Karpas-422 (cell line): ENCODE measurements around the gene FAM3B. TPM values are rescaled to one million over a fixed set of nuclear protein-coding genes. Genes with fewer than 3 reads are reported as not detected.

Experiments
- DNase-seq: peaks from one replicate; pipeline ENCODE4 v3.0.0-alpha.2; 2015
- H2AFZ ChIP-seq: fragments of 200-600 bp; sonication (generic); 2 replicates; pipeline ENCODE4 v1.6.1; 2014; ENCODE audit warnings: antibody characterized with exemption, low read length, mixed read lengths
- H3K27ac ChIP-seq: fragments of 200-600 bp; sonication (generic); 2 replicates; pipeline ENCODE4 v1.5.1; 2014; ENCODE audit warnings: mild to moderate bottlenecking, low read length, moderate library complexity
- H3K27me3 ChIP-seq: fragments of 200-600 bp; sonication (generic); 2 replicates; pipeline ENCODE4 v1.6.1; 2014; ENCODE audit warnings: low read length, mixed read lengths
- H3K36me3 ChIP-seq: fragments of 200-600 bp; sonication (generic); 2 replicates; pipeline ENCODE4 v1.6.1; 2014; ENCODE audit warnings: low read length, mixed read lengths; ENCODE audit not compliant: insufficient read depth
- H3K4me1 ChIP-seq: fragments of 200-600 bp; sonication (generic); 2 replicates; pipeline ENCODE4 v1.6.1; 2014; ENCODE audit warnings: mild to moderate bottlenecking, low read length, mixed read lengths
- H3K4me2 ChIP-seq: fragments of 200-600 bp; sonication (generic); 2 replicates; pipeline ENCODE4 v1.6.1; 2014; ENCODE audit warnings: low read length, low read depth, mild to moderate bottlenecking; ENCODE audit not compliant: poor library complexity, severe bottlenecking
- H3K4me3 ChIP-seq: fragments of 200-600 bp; sonication (generic); 2 replicates; pipeline ENCODE4 v1.5.1; 2014; ENCODE audit warnings: mild to moderate bottlenecking, antibody characterized with exemption, low read length, mixed read lengths
- H3K79me2 ChIP-seq: fragments of 200-600 bp; sonication (generic); 2 replicates; pipeline ENCODE4 v1.6.1; 2014; ENCODE audit warnings: mild to moderate bottlenecking, low read length, mixed read lengths
- H3K9ac ChIP-seq: fragments of 200-600 bp; sonication (generic); 2 replicates; pipeline ENCODE4 v1.6.0; 2014; ENCODE audit warnings: low read length
- H3K9me2 ChIP-seq: fragments of 200-600 bp; sonication (generic), shearing (Covaris generic); replicated peaks from 2 replicates; pipeline ENCODE4 v1.6.0; 2014; ENCODE audit warnings: mild to moderate bottlenecking, low read length, moderate library complexity; ENCODE audit not compliant: insufficient read depth
- H3K9me3 ChIP-seq: fragments of 300-700, 200-600 bp; sonication (generic); 2 replicates; pipeline ENCODE4 v1.6.1; 2014; ENCODE audit warnings: low read length, mixed read lengths
- H4K20me1 ChIP-seq: fragments of 200-600 bp; sonication (generic); 2 replicates; pipeline ENCODE4 v1.6.1; 2014; ENCODE audit warnings: mild to moderate bottlenecking, antibody characterized with exemption, low read length, low read depth; ENCODE audit not compliant: insufficient read depth
- total RNA-seq: library from RNA; depleted of rRNA; stranded (reverse); fragments of >200 nt; shearing (Covaris generic); gene quantifications from 2 replicates; pipeline ENCODE4 v1.2.3, GENCODE V29; 2014; ENCODE audit warnings: low replicate concordance

Gene FAM3B
- total RNA-seq, 1 experiment from 2014 or later: not detected

DNA sequence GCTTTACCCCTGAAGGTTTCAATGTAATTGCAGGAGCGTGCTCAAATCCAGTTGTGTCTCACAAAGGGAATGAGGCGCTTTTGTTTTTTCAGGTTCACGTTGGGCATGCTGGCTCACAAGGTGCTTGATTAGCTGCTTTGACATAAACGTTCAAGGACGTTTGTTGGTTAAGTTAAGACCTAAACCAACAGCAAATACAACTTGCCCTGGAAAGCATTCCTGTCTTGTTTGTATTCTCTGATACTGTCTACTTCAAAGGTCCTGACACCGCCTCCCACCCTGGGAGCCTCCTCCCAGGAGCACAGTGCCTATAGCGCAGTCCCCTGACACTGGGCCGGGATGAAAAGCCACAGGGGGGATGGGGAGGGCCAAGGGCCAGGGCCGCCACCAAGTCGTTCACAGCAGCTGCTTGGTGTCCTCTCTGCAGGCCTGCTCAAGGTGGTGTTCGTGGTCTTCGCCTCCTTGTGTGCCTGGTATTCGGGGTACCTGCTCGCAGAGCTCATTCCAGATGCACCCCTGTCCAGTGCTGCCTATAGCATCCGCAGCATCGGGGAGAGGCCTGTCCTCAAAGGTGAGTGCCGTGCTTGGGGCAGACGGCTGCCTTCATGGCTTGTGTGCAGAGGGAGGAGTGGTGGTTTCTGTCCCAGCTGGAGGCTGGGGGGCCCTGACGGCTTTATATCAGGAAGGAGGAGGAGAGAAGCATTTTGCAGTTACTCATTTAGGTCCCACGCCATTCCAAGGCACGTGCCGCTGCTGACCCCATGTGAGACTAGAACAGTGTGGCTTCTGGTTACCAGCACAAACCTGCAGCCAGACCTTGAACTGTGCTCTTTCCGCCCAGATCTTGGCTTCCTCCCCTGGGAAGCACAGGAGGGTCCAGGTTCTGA, 6.1 kb downstream of the FAM3B start:
- no peak for DNase-seq
- H3K9me3 ChIP-seq: no peaks in the 10 kb centered on the region
- H2AFZ ChIP-seq: no peak overlapping the region

DNA sequence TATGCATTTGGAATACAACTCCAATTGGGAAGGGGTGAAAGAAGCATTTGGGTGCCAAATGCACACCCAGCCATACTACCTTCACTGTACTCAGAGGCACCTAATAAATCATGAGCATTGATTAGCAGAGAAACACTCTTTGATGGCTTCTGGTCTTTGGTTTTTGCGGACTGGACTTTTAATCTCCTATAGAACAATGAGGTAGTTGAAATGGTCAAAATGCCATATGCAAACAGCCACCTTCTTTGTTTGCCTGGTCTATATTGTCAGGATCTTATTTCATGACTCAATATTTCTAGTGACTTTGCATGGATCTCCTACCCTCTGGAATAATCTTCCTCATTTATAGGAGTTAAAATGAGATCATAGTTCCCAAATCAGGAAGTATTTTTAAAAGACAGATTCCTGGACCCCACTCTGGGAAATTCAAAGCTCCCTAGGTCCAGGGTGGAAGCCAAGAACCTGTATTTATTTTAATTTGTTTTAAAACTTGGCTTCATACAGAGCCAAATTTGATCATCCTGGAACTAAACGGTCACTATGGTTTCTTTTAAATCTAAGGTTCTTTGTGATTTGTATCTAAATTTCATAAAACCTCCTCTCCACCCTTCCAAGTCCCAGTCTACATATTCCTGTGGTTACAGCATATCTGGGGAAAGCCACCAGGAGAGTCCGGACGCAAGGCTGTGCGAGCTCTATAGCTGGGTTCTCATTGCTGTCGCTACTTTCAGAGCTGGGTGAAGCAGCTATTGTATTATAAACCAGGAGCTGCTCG, 8.7 kb downstream of the FAM3B start:
- no peak overlapping the region for H3K9ac ChIP-seq
- no peak for DNase-seq

More for the DNA sequence above, 6.1 kb downstream of the FAM3B start:
- Histone ChIP-seq H3K79me2 (no peaks in the 10 kb centered on the region), H3K4me3 (no peak overlapping the region), H3K27me3 (no peaks in the 10 kb centered on the region), H3K27ac (no peak overlapping the region), H3K9me2 (no peaks in the 10 kb centered on the region), H3K9ac (no peak overlapping the region), H3K36me3 (no peaks in the 10 kb centered on the region), H3K4me2 (no peak overlapping the region), H3K4me1 (no peaks in the 10 kb centered on the region), H4K20me1 (no peaks in the 10 kb centered on the region)

DNA sequence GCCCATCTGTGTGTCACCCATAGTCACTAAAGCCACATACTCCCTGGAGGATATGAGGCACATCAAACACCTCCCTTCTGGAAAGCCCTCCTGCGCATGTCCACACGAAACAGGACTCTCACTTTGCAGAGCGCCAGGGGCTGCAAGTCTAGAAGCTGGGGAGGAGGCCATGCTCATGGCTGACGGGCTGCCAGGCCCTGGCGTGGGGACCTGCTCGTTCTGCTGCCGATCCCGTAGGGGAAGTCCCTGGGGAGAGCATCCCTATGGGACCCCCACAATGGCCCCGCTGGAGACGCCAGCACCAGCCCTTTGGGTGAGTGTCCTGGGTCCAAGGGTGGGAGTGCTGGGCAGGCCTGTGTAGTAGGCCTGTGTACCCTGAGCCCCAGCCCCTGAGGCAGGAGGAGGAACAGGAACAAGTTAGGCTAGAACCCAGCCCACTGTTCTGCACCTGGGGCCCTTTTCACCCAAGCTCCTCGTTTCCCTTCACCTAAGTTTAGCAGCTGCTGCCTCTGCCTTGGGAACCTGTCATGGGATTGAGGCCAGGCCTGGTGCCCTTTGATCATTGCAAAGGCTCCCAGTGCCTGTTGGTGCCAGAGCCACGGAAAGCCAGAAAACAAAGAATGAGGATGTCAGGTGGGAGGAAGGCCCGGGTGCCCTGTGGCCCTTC, 9.9 kb downstream of the FAM3B start:
- no peaks in the 10 kb centered on the region for H4K20me1 ChIP-seq
- H3K9me3 ChIP-seq: no peaks in the 10 kb centered on the region
- H3K27me3 ChIP-seq: no peaks in the 10 kb centered on the region
- H3K27ac ChIP-seq: no peak overlapping the region
- H2AFZ ChIP-seq: no peak overlapping the region
- H3K4me3 ChIP-seq: no peak overlapping the region
- DNase-seq: no peak
- no peaks in the 10 kb centered on the region for H3K9me2 ChIP-seq
- no peak overlapping the region for H3K4me2 ChIP-seq
- no peak overlapping the region for H3K9ac ChIP-seq
- H3K79me2 ChIP-seq: no peaks in the 10 kb centered on the region
- H3K4me1 ChIP-seq: no peaks in the 10 kb centered on the region
- no peaks in the 10 kb centered on the region for H3K36me3 ChIP-seq

More for the DNA sequence above, 8.7 kb downstream of the FAM3B start:
- H3K4me2 ChIP-seq: no peak overlapping the region
- H3K9me3 ChIP-seq: no peaks in the 10 kb centered on the region
- no peak overlapping the region for H2AFZ ChIP-seq
- no peaks in the 10 kb centered on the region for H4K20me1 ChIP-seq
- H3K4me1 ChIP-seq: no peaks in the 10 kb centered on the region
- no peaks in the 10 kb centered on the region for H3K27me3 ChIP-seq
- H3K9me2 ChIP-seq: no peaks in the 10 kb centered on the region
- H3K4me3 ChIP-seq: no peak overlapping the region
- H3K79me2 ChIP-seq: no peaks in the 10 kb centered on the region
- H3K27ac ChIP-seq: no peak overlapping the region
- no peaks in the 10 kb centered on the region for H3K36me3 ChIP-seq

DNA sequence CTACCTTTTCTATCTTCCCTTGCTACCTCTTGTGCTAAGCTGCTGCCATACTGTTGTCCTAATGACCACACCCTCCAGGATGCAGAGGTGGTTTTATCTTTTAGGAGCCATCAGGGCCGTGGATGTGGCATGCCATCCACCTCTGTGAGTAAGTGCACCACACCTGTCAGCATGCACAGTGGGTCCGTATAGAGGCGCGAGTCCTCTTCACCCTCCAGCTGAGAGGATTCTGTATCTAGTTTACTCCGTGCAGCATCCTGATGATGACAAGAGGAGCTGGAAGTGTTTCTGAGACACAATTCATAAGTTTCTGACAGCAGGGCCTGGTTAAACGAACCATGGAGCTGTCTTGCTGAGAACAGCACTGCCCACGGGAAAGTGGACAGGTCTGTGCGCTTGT, 11.2 kb downstream of the FAM3B start:
- no peak for DNase-seq
- Histone ChIP-seq H3K4me3 (no peak overlapping the region), H4K20me1 (no peaks in the 10 kb centered on the region), H3K4me1 (no peaks in the 10 kb centered on the region), H3K9ac (no peak overlapping the region), H3K4me2 (no peak overlapping the region), H3K27me3 (no peaks in the 10 kb centered on the region), H3K36me3 (no peaks in the 10 kb centered on the region), H3K9me2 (no peaks in the 10 kb centered on the region), H3K9me3 (no peaks in the 10 kb centered on the region), H2AFZ (no peak overlapping the region), H3K27ac (no peak overlapping the region), H3K79me2 (no peaks in the 10 kb centered on the region)

DNA sequence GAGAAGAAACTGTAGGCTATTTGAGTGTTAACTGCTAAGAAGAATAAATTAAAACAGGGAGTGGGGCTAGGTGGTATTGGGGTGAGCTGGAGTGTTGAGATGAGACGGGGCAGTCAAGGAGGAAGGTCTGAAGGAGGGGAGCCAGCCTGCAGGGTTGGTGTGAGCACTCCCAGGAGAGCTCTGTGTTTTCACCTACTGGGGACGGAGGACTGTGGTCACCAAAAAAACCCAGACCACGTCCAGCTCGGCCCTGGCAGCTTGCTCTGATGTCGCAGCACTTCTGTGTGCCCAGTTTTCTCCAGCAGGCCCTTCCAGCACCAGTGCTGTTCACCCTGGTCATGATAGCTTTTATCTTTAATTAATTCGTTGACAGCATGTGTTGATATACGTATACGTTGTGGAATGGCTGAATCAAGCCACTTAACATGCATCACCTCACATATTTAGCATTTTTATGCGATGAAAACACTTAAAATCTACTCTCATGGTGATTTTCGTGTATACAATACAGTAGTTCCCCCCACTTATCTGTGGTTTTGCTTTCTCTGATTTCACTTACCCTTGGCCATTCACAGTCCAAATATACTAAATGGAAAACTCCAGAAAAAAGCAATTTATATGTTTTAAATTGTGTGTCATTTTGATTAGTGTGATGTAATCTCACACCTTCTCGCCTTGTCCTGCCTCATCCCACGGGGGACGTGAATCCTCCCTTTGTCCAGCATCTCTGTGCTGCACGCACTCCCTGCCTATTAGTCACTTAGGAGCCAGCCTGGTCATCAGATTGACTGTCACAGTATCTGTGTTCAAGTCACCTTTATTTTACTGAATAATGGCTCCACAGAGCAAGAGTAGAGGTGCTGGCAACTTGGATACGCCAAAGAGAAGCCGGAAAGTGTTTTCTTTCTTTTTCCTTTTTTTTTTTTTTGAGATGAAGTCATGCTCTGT, 12.3 kb downstream of the FAM3B start:
- no peak for DNase-seq
- H3K4me1 ChIP-seq: no peaks in the 10 kb centered on the region
- H3K9ac ChIP-seq: no peak overlapping the region
- H3K27me3 ChIP-seq: no peaks in the 10 kb centered on the region
- no peak overlapping the region for H2AFZ ChIP-seq
- no peaks in the 10 kb centered on the region for H4K20me1 ChIP-seq
- no peak overlapping the region for H3K4me2 ChIP-seq
- no peaks in the 10 kb centered on the region for H3K9me3 ChIP-seq
- H3K36me3 ChIP-seq: no peaks in the 10 kb centered on the region
- no peak overlapping the region for H3K27ac ChIP-seq
- H3K9me2 ChIP-seq: no peaks in the 10 kb centered on the region
- H3K4me3 ChIP-seq: no peak overlapping the region
- H3K79me2 ChIP-seq: no peaks in the 10 kb centered on the region

DNA sequence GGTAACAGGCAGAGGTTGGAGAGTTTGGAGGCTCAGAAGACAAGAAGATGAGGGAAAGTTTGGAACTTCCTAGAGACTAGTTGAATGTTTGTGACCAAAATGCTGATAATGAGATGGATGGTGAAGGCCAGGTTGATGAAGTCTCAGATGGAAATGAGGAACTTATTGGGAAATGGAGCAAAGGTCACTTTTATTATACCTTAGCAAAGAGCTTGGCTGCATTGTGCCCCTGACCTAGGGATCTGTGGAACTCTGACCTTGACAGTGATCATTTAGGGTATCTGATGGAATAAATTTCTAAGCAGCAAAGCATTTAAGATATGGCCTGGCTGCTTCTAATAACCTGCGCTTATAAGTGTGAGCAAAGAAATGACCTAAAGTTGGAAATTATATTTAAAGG, 17.2 kb downstream of the FAM3B start:
- no peak for DNase-seq
- H3K4me1 ChIP-seq: no peaks in the 10 kb centered on the region
- no peak overlapping the region for H3K4me2 ChIP-seq
- no peak overlapping the region for H3K27ac ChIP-seq
- H3K9me3 ChIP-seq: no peaks in the 10 kb centered on the region
- H3K79me2 ChIP-seq: no peaks in the 10 kb centered on the region
- H3K9ac ChIP-seq: no peak overlapping the region
- no peak overlapping the region for H3K4me3 ChIP-seq
- no peak overlapping the region for H2AFZ ChIP-seq
- H3K9me2 ChIP-seq: no peaks in the 10 kb centered on the region
- no peaks in the 10 kb centered on the region for H3K36me3 ChIP-seq
- no peaks in the 10 kb centered on the region for H4K20me1 ChIP-seq
- H3K27me3 ChIP-seq: 0 out of 2 replicates have a peak, but pooled peaks cover 5% of the 10 kb centered on the region

DNA sequence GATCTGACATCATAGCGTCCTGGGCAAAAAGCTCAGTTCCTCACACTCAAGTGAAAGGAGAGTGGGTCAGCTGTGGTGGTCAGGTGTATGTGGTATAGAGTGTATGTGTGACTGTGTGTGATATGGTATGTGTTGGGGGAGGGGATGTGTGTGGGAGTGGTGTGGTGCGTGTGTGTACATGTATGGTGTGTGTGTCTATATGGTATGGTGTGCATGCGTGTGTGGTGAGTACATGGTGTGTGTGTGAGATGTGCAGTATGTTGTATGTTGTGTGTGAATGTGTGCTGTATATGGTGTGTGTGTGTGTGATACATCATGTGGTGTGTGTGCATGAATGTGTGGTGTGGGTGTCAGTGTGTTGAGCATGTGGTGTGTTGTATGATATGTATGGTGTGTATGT, 20.9 kb downstream of the FAM3B start:
- H3K4me3 ChIP-seq: no peak overlapping the region
- no peaks in the 10 kb centered on the region for H3K9me3 ChIP-seq
- no peaks in the 10 kb centered on the region for H3K36me3 ChIP-seq
- H3K27ac ChIP-seq: no peak overlapping the region
- H3K9me2 ChIP-seq: no peaks in the 10 kb centered on the region
- H4K20me1 ChIP-seq: no peaks in the 10 kb centered on the region
- H3K79me2 ChIP-seq: no peaks in the 10 kb centered on the region
- H3K9ac ChIP-seq: no peak overlapping the region
- no peak overlapping the region for H3K4me2 ChIP-seq
- H3K27me3 ChIP-seq: 0 out of 2 replicates have a peak, but pooled peaks cover 5% of the 10 kb centered on the region
- no peaks in the 10 kb centered on the region for H3K4me1 ChIP-seq
- H2AFZ ChIP-seq: no peak overlapping the region
- DNase-seq: no peak
